Activated naive CD4-positive, alpha-beta T cell treated with anti-CD3 and anti-CD28 coated beads for 36 hours (primary cell): Measurements from ENCODE around the gene MAP7D3. TPM values are rescaled to one million over a fixed set of nuclear protein-coding genes. Genes with fewer than 3 reads are reported as not detected.
"Not testable (repeated sequence)": the region's sequence is repeated elsewhere in the genome, so short reads cannot be mapped to it uniquely, and the experiment has no call there.

Source experiments
- CTCF ChIA-PET: fragments of 350-600 bp; sonication (Branson Sonifier 250); formaldehyde crosslinking; loops from one replicate; lab custom pipeline; 2021; ENCODE audit warnings: antibody characterized with exemption; lab: Charles Lee
- DNase-seq: peaks from one replicate; pipeline ENCODE4 v3.0.0-alpha.2; 2020
- H3K27ac Mint-ChIP-seq: one replicate; pipeline ENCODE4 v1.8.0; 2021; ENCODE audit warnings: mild to moderate bottlenecking, mixed read lengths
- H3K27me3 Mint-ChIP-seq: one replicate; pipeline ENCODE4 v1.8.0; 2021; ENCODE audit warnings: low read depth, mixed read lengths
- H3K36me3 Mint-ChIP-seq: one replicate; pipeline ENCODE4 v1.8.0; 2021; ENCODE audit warnings: low read depth, mixed read lengths
- H3K4me1 Mint-ChIP-seq: one replicate; pipeline ENCODE4 v1.8.0; 2021; ENCODE audit warnings: low read depth, mixed read lengths
- H3K4me3 Mint-ChIP-seq: one replicate; pipeline ENCODE4 v1.8.0; 2021; ENCODE audit warnings: mild to moderate bottlenecking, moderate library complexity, mixed read lengths
- H3K9me3 Mint-ChIP-seq: one replicate; pipeline ENCODE4 v1.8.0; 2021; ENCODE audit warnings: mixed read lengths
- intact Hi-C: fragments of 100-400 bp; cut with micrococcal nuclease; formaldehyde crosslinking; loops from one replicate; pipeline ENCODE4 v1.15.1; 2023
- total RNA-seq, 2 experiments: library from RNA; stranded (reverse); gene quantifications; one replicate each; pipeline ENCODE4 v1.2.3, GENCODE V29; 2021

MAP7D3 gene
- 10 to 100 TPM; 10.4 to 12.5 TPM for total RNA-seq

- peak within 1 kb of the TSS; percentile 83 for H3K4me3 Mint-ChIP-seq
- H3K36me3 Mint-ChIP-seq, result no peaks in the 10 kb centered on the region
- peak; percentile 66 for DNase-seq
- H3K27me3 Mint-ChIP-seq, result no peaks in the 10 kb centered on the region
- H3K4me1 Mint-ChIP-seq, result peaks cover 12% of the 10 kb centered on the region
- intact Hi-C loops, result loop anchor here (1.0 to 10.0 kb wide), 3 partner anchors 245 to 443 kb away; partner anchors contain the start of gene SLC9A6
- peak within 1 kb of the TSS; percentile 56 for H3K27ac Mint-ChIP-seq
- H3K9me3 Mint-ChIP-seq, result no peaks in the 10 kb centered on the region
- CTCF ChIA-PET, result interaction anchor here (1.0 kb wide), 1 partner anchor 223 kb away, joined by 3 read pairs; no protein-coding TSS in a partner anchor
Measured at GRCh38 chrX:136251041-136251991, at the start of gene MAP7D3. MAP7D3 (minus strand) TSS chrX:136251400; CDS start chrX:136251358, 42 bp downstream.

GRCh38 chrX:136300721-136301120, 49.5 kb upstream of the MAP7D3 start, which contains the start of gene ADGRG4:
ADGRG4 (plus strand) TSS chrX:136300963; CDS start chrX:136308778, 7,815 bp downstream.
- H3K27me3 Mint-ChIP-seq, H3K36me3 Mint-ChIP-seq, H3K4me3 Mint-ChIP-seq, H3K4me1 Mint-ChIP-seq, H3K27ac Mint-ChIP-seq, CTCF ChIA-PET, DNase-seq, intact Hi-C loops, H3K9me3 Mint-ChIP-seq: not testable (repeated sequence)

- Mint-ChIP-seq H3K9me3 (no peaks in the 10 kb centered on the region), H3K27ac (no peak overlapping the region), H3K4me3 (no peak overlapping the region), H3K4me1 (no peaks in the 10 kb centered on the region), H3K27me3 (no peaks in the 10 kb centered on the region), H3K36me3 (no peaks in the 10 kb centered on the region)
- DNase-seq, result no peak
- CTCF ChIA-PET, result no interaction called here
- intact Hi-C loops, result no loop called here
Measured at GRCh38 chrX:136295380-136295779, 44.2 kb upstream of the MAP7D3 start.

- Mint-ChIP-seq H3K9me3 (no peaks in the 10 kb centered on the region), H3K27me3 (no peaks in the 10 kb centered on the region), H3K4me3 (no peak overlapping the region), H3K36me3 (no peaks in the 10 kb centered on the region), H3K27ac (no peak overlapping the region), H3K4me1 (no peaks in the 10 kb centered on the region)
- DNase-seq, result no peak
- CTCF ChIA-PET, result interaction anchor here (0.7 kb wide), 1 partner anchor 197 kb away, joined by 7 read pairs; no protein-coding TSS in a partner anchor
- intact Hi-C loops, result no loop called here
Measured at GRCh38 chrX:136292656-136293055, 41.5 kb upstream of the MAP7D3 start.

- Mint-ChIP-seq H3K9me3 (no peaks in the 10 kb centered on the region), H3K36me3 (no peaks in the 10 kb centered on the region), H3K4me3 (no peak overlapping the region), H3K27ac (no peak overlapping the region), H3K4me1 (no peaks in the 10 kb centered on the region), H3K27me3 (no peaks in the 10 kb centered on the region)
- CTCF ChIA-PET, result interaction anchor here (0.7 kb wide), 1 partner anchor 196 kb away, joined by 7 read pairs; no protein-coding TSS in a partner anchor
- DNase-seq, result no peak
- intact Hi-C loops, result no loop called here
Measured at GRCh38 chrX:136291824-136292223, 40.6 kb upstream of the MAP7D3 start.

- H3K27me3 Mint-ChIP-seq, DNase-seq, H3K36me3 Mint-ChIP-seq, H3K9me3 Mint-ChIP-seq, CTCF ChIA-PET, H3K4me3 Mint-ChIP-seq, H3K4me1 Mint-ChIP-seq, intact Hi-C loops, H3K27ac Mint-ChIP-seq: not testable (repeated sequence)
Measured at GRCh38 chrX:136286375-136286774, 35.2 kb upstream of the MAP7D3 start.

GRCh38 chrX:136275553-136275952, 24.4 kb upstream of the MAP7D3 start:
- Mint-ChIP-seq H3K27me3 (no peaks in the 10 kb centered on the region), H3K36me3 (no peaks in the 10 kb centered on the region), H3K4me3 (no peak overlapping the region), H3K27ac (no peak overlapping the region), H3K9me3 (no peaks in the 10 kb centered on the region), H3K4me1 (no peaks in the 10 kb centered on the region)
- intact Hi-C loops, result no loop called here
- CTCF ChIA-PET, result no interaction called here
- DNase-seq, result no peak

- no peak overlapping the region for H3K4me3 Mint-ChIP-seq
- no peak overlapping the region for H3K27ac Mint-ChIP-seq
- CTCF ChIA-PET, result no interaction called here
- H3K4me1 Mint-ChIP-seq, result no peaks in the 10 kb centered on the region
- intact Hi-C loops, result loop anchor here (2.0 kb wide), 1 partner anchor 341 kb away; no protein-coding TSS in a partner anchor
- H3K9me3 Mint-ChIP-seq, result no peaks in the 10 kb centered on the region
- no peaks in the 10 kb centered on the region for H3K36me3 Mint-ChIP-seq
- DNase-seq, result no peak
- H3K27me3 Mint-ChIP-seq, result no peaks in the 10 kb centered on the region
Measured at GRCh38 chrX:136273986-136274385, 22.8 kb upstream of the MAP7D3 start.

GRCh38 chrX:136272325-136272724, 21.1 kb upstream of the MAP7D3 start:
- intact Hi-C loops, result loop anchor here (2.0 kb wide), 1 partner anchor 340 kb away; no protein-coding TSS in a partner anchor
- DNase-seq, result no peak
- Mint-ChIP-seq H3K9me3 (no peaks in the 10 kb centered on the region), H3K27ac (no peak overlapping the region), H3K27me3 (no peaks in the 10 kb centered on the region), H3K4me1 (peaks cover 1% of the 10 kb centered on the region), H3K36me3 (no peaks in the 10 kb centered on the region), H3K4me3 (no peak overlapping the region)
- CTCF ChIA-PET, result interaction anchor here (1.8 kb wide), 1 partner anchor 244 kb away, joined by 7 read pairs; no protein-coding TSS in a partner anchor

GRCh38 chrX:136271300-136271699, 20.1 kb upstream of the MAP7D3 start:
- CTCF ChIA-PET, result interaction anchor here (0.8 to 1.8 kb wide), 2 partner anchors 109 to 243 kb away, joined by 4 to 7 read pairs; no protein-coding TSS in a partner anchor
- no peaks in the 10 kb centered on the region for H3K36me3 Mint-ChIP-seq
- H3K4me1 Mint-ChIP-seq, result peaks cover 1% of the 10 kb centered on the region
- no peaks in the 10 kb centered on the region for H3K27me3 Mint-ChIP-seq
- no peak for DNase-seq
- H3K4me3 Mint-ChIP-seq, result no peak overlapping the region
- intact Hi-C loops, result no loop called here
- H3K27ac Mint-ChIP-seq, result no peak overlapping the region
- H3K9me3 Mint-ChIP-seq, result no peaks in the 10 kb centered on the region

GRCh38 chrX:136269921-136270320, 18.7 kb upstream of the MAP7D3 start:
- H3K27ac Mint-ChIP-seq, result no peak overlapping the region
- CTCF ChIA-PET, result interaction anchor here (0.9 to 3.1 kb wide), 2 partner anchors 35 to 241 kb away, joined by 3 to 32 read pairs; no protein-coding TSS in a partner anchor
- peaks cover 1% of the 10 kb centered on the region for H3K4me1 Mint-ChIP-seq
- DNase-seq, result no peak
- no peaks in the 10 kb centered on the region for H3K9me3 Mint-ChIP-seq
- H3K36me3 Mint-ChIP-seq, result no peaks in the 10 kb centered on the region
- intact Hi-C loops, result loop anchor here (2.0 to 5.0 kb wide), 2 partner anchors 41 to 68 kb away; no protein-coding TSS in a partner anchor
- no peak overlapping the region for H3K4me3 Mint-ChIP-seq
- H3K27me3 Mint-ChIP-seq, result no peaks in the 10 kb centered on the region
